RWPE2 (cell line): ENCODE data around the gene CCDC28B.
A peak's percentile ranks its signal among the peaks of the same experiment; 100 is the strongest.

Experiments used
- ATAC-seq: fragments of 200-7000 bp; cut with Tn5 transposase; 3 replicates; pipeline ENCODE4 v1.9.1; 2021; ENCODE audit warnings: low read depth
- DNase-seq: peaks from one replicate; pipeline ENCODE4 v3.0.0-alpha.2; 2020; ENCODE audit warnings: low spot score
- H3K27ac ChIP-seq: fragments of 450-650 bp; 2 replicates; pipeline ENCODE4 v1.5.1; 2017; ENCODE audit warnings: mild to moderate bottlenecking; ENCODE audit not compliant: poor library complexity, severe bottlenecking
- H3K27me3 ChIP-seq: fragments of 250-450 bp; sonication (Bioruptor Pico); 2 replicates; pipeline ENCODE4 v1.5.1; 2021; ENCODE audit warnings: mild to moderate bottlenecking, moderate library complexity; ENCODE audit not compliant: insufficient read depth, poor library complexity, severe bottlenecking
- H3K36me3 ChIP-seq: fragments of 250-450 bp; sonication (Bioruptor Pico); 2 replicates; pipeline ENCODE4 v1.5.1; 2020; ENCODE audit warnings: low read depth, mild to moderate bottlenecking, moderate library complexity
- H3K4me1 ChIP-seq: fragments of 250-450 bp; sonication (Bioruptor Pico); 2 replicates; pipeline ENCODE4 v1.5.1; 2021; ENCODE audit warnings: mild to moderate bottlenecking, moderate library complexity; ENCODE audit not compliant: insufficient read depth, poor library complexity, severe bottlenecking
- H3K4me3 ChIP-seq: fragments of 250-450 bp; sonication (Bioruptor Pico); 2 replicates; pipeline ENCODE4 v1.5.1; 2021; ENCODE audit warnings: mild to moderate bottlenecking, moderate library complexity; ENCODE audit not compliant: severe bottlenecking
- H3K9me3 ChIP-seq: fragments of 250-450 bp; sonication (Bioruptor Pico); 2 replicates; pipeline ENCODE4 v1.5.1; 2021; ENCODE audit warnings: mild to moderate bottlenecking, moderate library complexity; ENCODE audit not compliant: severe bottlenecking
- CTCF ChIP-seq: fragments of 450-650 bp; IDR thresholded peaks from one replicate; pipeline ENCODE4 v1.5.1; 2017; ENCODE audit warnings: mild to moderate bottlenecking, moderate library complexity; ENCODE audit not compliant: poor library complexity, severe bottlenecking

CCDC28B gene

GRCh38 chr1:32197837-32198236 is 2.6 kb upstream of the CCDC28B start:
- H3K27ac ChIP-seq = no peak overlapping the region
- H3K9me3 ChIP-seq = no peaks in the 10 kb centered on the region
- DNase-seq (no peak), ATAC-seq (no peak)
- H3K27me3 ChIP-seq = no peaks in the 10 kb centered on the region
- H3K4me3 ChIP-seq = no peak overlapping the region
- H3K36me3 ChIP-seq = peaks cover 42% of the 10 kb centered on the region
- H3K4me1 ChIP-seq = no peaks in the 10 kb centered on the region
- no peak for TF ChIP-seq CTCF

- Histone ChIP-seq H3K9me3 (no peaks in the 10 kb centered on the region), H3K27me3 (no peaks in the 10 kb centered on the region), H3K27ac (no peak overlapping the region), H3K36me3 (peaks cover 36% of the 10 kb centered on the region), H3K4me3 (no peak overlapping the region), H3K4me1 (no peaks in the 10 kb centered on the region)
- no peak for TF ChIP-seq CTCF
- no peak for DNase-seq
- ATAC-seq = no peak
These were observed 2.0 kb upstream of the CCDC28B start for GRCh38 chr1:32198237-32199042.

- H3K9me3 ChIP-seq = no peaks in the 10 kb centered on the region
- TF ChIP-seq CTCF = no peak
- no peak overlapping the region for H3K4me3 ChIP-seq
- H3K27me3 ChIP-seq = no peaks in the 10 kb centered on the region
- H3K27ac ChIP-seq = peak overlapping the region; percentile 18
- DNase-seq (no peak), ATAC-seq (no peak)
- H3K36me3 ChIP-seq = peaks cover 28% of the 10 kb centered on the region
- H3K4me1 ChIP-seq = no peaks in the 10 kb centered on the region
These were observed 1.2 kb upstream of the CCDC28B start for GRCh38 chr1:32199043-32199716.

- Histone ChIP-seq H3K27me3 (no peaks in the 10 kb centered on the region), H3K9me3 (no peaks in the 10 kb centered on the region), H3K36me3 (peaks cover 23% of the 10 kb centered on the region), H3K4me3 (no peak overlapping the region), H3K4me1 (no peaks in the 10 kb centered on the region), H3K27ac (peak overlapping the region; percentile 18)
- no peak; the same call in 2 of the 3 replicates for ATAC-seq
- DNase-seq = no peak
- no peak for TF ChIP-seq CTCF
These were observed 700 bp upstream of the CCDC28B start for GRCh38 chr1:32199717-32200072.
